WTC11 (cell line): ENCODE data around the gene RADIL.

Experiments used
- CBFB ChIP-seq: sonication (generic); formaldehyde crosslinking; IDR thresholded peaks from 2 replicates; pipeline ENCODE4 v1.8.1; 2022; ENCODE audit warnings: mild to moderate bottlenecking, low read depth, missing genetic modification reagents
- FOXJ3 ChIP-seq: sonication (generic); formaldehyde crosslinking; IDR thresholded peaks from 2 replicates; pipeline ENCODE4 v1.9.0; 2021; ENCODE audit warnings: missing genetic modification reagents, mild to moderate bottlenecking, borderline replicate concordance
- GTF2I ChIP-seq: fragments of 250-450 bp; sonication (Bioruptor Pico); conservative IDR thresholded peaks from 2 replicates; pipeline ENCODE4 v1.4.0; 2021; ENCODE audit warnings: mild to moderate bottlenecking
- TP53 ChIP-seq: sonication (generic); formaldehyde crosslinking; IDR thresholded peaks from 2 replicates; pipeline ENCODE4 v1.8.1; 2023; ENCODE audit warnings: mild to moderate bottlenecking, missing genetic modification reagents
- TF ChIP-seq, protein P1 (sequence below): sonication (generic); formaldehyde crosslinking; IDR thresholded peaks from 2 replicates; pipeline ENCODE4 v1.8.1; 2022; ENCODE audit warnings: low read depth, missing genetic modification reagents, borderline replicate concordance
- TF ChIP-seq, protein P2 (sequence below): fragments of 200-600 bp; IDR thresholded peaks from 2 replicates; pipeline ENCODE4 v1.8.0; 2022; ENCODE audit warnings: antibody characterized with exemption
- TF ChIP-seq, protein P3 (sequence below): sonication (generic); formaldehyde crosslinking; IDR thresholded peaks from 2 replicates; pipeline ENCODE4 v1.8.1; 2023; ENCODE audit warnings: mild to moderate bottlenecking, missing genetic modification reagents
- TF ChIP-seq, protein P4 (sequence below): sonication (generic); formaldehyde crosslinking; IDR thresholded peaks from 2 replicates; pipeline ENCODE4 v1.8.0; 2023; ENCODE audit warnings: missing genetic modification reagents, mild to moderate bottlenecking, borderline replicate concordance
- TF ChIP-seq, protein P5 (sequence below): sonication (generic); formaldehyde crosslinking; IDR thresholded peaks from 2 replicates; pipeline ENCODE4 v1.8.0; 2022; ENCODE audit warnings: mild to moderate bottlenecking, missing genetic modification reagents
- TF ChIP-seq, protein P6 (sequence below): sonication (generic); formaldehyde crosslinking; IDR thresholded peaks from 2 replicates; pipeline ENCODE4 v1.8.1; 2023; ENCODE audit warnings: mild to moderate bottlenecking, missing genetic modification reagents
- TF ChIP-seq, protein P7 (sequence below): sonication (generic); formaldehyde crosslinking; IDR thresholded peaks from 2 replicates; pipeline ENCODE4 v1.8.1; 2023; ENCODE audit warnings: mild to moderate bottlenecking, moderate library complexity, missing genetic modification reagents
- TF ChIP-seq, protein P8 (sequence below): sonication (generic); formaldehyde crosslinking; conservative IDR thresholded peaks from 2 replicates; pipeline ENCODE4 v1.8.1; 2023; ENCODE audit warnings: mild to moderate bottlenecking, low read depth, missing genetic modification reagents, moderate library complexity

DNA sequence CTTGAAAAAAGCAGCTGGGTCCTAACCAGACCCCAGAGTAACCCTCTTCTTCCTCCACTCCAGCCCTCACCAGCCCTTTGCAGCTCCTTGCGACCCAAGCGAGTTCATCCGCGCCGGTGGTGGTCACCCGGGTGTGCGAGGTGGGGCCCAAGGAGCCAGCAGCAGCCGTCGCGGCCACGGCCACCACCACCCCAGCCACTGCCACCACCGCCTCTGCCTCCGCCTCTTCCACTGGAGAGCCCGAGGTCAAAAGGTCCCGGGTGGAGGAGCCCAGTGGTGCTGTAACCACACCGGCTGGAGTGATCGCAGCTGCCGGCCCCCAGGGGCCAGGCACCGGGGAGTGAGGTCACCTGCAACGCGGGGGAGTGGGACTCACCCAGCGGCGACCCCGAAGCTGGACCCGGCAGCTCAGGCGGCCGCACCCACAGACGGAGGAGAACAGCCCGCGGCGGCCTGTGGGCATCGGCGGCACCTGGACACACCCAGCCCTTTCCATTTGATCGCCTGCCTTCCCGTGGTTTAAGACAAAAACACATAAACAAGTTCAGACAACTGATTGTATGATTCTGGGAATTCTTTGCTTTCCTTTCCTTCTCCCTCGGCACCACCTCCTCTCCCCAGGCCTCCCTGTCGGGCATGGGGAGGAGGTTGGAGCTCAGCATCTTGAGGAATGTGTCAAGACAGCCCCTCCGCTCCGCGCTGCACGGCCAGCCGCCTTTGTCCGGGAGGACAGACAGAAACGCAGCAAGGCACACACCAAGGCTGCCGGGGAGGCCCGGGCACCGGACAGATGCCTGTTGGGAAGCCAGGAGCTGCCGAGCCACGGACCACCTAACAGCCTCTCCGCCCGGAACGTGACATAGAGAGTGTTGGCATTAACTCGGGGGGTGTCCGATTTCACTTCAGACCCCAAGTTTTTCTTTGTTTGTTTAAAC is 121.1 kb downstream of the RADIL start:
- TF ChIP-seq GTF2I (CRISPR knock-in tag) (no peak), CBFB (CRISPR knock-in tag) (no peak), FOXJ3 (no peak), TP53 (CRISPR knock-in tag) (no peak)
- TF ChIP-seq, protein P1, sequence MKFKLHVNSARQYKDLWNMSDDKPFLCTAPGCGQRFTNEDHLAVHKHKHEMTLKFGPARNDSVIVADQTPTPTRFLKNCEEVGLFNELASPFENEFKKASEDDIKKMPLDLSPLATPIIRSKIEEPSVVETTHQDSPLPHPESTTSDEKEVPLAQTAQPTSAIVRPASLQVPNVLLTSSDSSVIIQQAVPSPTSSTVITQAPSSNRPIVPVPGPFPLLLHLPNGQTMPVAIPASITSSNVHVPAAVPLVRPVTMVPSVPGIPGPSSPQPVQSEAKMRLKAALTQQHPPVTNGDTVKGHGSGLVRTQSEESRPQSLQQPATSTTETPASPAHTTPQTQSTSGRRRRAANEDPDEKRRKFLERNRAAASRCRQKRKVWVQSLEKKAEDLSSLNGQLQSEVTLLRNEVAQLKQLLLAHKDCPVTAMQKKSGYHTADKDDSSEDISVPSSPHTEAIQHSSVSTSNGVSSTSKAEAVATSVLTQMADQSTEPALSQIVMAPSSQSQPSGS = no peak
- TF ChIP-seq, protein P2, sequence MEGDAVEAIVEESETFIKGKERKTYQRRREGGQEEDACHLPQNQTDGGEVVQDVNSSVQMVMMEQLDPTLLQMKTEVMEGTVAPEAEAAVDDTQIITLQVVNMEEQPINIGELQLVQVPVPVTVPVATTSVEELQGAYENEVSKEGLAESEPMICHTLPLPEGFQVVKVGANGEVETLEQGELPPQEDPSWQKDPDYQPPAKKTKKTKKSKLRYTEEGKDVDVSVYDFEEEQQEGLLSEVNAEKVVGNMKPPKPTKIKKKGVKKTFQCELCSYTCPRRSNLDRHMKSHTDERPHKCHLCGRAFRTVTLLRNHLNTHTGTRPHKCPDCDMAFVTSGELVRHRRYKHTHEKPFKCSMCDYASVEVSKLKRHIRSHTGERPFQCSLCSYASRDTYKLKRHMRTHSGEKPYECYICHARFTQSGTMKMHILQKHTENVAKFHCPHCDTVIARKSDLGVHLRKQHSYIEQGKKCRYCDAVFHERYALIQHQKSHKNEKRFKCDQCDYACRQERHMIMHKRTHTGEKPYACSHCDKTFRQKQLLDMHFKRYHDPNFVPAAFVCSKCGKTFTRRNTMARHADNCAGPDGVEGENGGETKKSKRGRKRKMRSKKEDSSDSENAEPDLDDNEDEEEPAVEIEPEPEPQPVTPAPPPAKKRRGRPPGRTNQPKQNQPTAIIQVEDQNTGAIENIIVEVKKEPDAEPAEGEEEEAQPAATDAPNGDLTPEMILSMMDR = no peak
- TF ChIP-seq, protein P3, sequence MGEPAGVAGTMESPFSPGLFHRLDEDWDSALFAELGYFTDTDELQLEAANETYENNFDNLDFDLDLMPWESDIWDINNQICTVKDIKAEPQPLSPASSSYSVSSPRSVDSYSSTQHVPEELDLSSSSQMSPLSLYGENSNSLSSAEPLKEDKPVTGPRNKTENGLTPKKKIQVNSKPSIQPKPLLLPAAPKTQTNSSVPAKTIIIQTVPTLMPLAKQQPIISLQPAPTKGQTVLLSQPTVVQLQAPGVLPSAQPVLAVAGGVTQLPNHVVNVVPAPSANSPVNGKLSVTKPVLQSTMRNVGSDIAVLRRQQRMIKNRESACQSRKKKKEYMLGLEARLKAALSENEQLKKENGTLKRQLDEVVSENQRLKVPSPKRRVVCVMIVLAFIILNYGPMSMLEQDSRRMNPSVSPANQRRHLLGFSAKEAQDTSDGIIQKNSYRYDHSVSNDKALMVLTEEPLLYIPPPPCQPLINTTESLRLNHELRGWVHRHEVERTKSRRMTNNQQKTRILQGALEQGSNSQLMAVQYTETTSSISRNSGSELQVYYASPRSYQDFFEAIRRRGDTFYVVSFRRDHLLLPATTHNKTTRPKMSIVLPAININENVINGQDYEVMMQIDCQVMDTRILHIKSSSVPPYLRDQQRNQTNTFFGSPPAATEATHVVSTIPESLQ = no peak
- TF ChIP-seq, protein P4, sequence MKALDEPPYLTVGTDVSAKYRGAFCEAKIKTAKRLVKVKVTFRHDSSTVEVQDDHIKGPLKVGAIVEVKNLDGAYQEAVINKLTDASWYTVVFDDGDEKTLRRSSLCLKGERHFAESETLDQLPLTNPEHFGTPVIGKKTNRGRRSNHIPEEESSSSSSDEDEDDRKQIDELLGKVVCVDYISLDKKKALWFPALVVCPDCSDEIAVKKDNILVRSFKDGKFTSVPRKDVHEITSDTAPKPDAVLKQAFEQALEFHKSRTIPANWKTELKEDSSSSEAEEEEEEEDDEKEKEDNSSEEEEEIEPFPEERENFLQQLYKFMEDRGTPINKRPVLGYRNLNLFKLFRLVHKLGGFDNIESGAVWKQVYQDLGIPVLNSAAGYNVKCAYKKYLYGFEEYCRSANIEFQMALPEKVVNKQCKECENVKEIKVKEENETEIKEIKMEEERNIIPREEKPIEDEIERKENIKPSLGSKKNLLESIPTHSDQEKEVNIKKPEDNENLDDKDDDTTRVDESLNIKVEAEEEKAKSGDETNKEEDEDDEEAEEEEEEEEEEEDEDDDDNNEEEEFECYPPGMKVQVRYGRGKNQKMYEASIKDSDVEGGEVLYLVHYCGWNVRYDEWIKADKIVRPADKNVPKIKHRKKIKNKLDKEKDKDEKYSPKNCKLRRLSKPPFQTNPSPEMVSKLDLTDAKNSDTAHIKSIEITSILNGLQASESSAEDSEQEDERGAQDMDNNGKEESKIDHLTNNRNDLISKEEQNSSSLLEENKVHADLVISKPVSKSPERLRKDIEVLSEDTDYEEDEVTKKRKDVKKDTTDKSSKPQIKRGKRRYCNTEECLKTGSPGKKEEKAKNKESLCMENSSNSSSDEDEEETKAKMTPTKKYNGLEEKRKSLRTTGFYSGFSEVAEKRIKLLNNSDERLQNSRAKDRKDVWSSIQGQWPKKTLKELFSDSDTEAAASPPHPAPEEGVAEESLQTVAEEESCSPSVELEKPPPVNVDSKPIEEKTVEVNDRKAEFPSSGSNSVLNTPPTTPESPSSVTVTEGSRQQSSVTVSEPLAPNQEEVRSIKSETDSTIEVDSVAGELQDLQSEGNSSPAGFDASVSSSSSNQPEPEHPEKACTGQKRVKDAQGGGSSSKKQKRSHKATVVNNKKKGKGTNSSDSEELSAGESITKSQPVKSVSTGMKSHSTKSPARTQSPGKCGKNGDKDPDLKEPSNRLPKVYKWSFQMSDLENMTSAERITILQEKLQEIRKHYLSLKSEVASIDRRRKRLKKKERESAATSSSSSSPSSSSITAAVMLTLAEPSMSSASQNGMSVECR (CRISPR knock-in tag) = no peak
- TF ChIP-seq, protein P5, sequence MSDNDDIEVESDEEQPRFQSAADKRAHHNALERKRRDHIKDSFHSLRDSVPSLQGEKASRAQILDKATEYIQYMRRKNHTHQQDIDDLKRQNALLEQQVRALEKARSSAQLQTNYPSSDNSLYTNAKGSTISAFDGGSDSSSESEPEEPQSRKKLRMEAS (CRISPR knock-in tag) = no peak
- TF ChIP-seq, protein P6, sequence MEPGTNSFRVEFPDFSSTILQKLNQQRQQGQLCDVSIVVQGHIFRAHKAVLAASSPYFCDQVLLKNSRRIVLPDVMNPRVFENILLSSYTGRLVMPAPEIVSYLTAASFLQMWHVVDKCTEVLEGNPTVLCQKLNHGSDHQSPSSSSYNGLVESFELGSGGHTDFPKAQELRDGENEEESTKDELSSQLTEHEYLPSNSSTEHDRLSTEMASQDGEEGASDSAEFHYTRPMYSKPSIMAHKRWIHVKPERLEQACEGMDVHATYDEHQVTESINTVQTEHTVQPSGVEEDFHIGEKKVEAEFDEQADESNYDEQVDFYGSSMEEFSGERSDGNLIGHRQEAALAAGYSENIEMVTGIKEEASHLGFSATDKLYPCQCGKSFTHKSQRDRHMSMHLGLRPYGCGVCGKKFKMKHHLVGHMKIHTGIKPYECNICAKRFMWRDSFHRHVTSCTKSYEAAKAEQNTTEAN = no peak
- TF ChIP-seq, protein P7, sequence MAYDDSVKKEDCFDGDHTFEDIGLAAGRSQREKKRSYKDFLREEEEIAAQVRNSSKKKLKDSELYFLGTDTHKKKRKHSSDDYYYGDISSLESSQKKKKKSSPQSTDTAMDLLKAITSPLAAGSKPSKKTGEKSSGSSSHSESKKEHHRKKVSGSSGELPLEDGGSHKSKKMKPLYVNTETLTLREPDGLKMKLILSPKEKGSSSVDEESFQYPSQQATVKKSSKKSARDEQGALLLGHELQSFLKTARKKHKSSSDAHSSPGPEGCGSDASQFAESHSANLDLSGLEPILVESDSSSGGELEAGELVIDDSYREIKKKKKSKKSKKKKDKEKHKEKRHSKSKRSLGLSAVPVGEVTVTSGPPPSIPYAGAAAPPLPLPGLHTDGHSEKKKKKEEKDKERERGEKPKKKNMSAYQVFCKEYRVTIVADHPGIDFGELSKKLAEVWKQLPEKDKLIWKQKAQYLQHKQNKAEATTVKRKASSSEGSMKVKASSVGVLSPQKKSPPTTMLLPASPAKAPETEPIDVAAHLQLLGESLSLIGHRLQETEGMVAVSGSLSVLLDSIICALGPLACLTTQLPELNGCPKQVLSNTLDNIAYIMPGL (CRISPR knock-in tag) = no peak
- TF ChIP-seq, protein P8, sequence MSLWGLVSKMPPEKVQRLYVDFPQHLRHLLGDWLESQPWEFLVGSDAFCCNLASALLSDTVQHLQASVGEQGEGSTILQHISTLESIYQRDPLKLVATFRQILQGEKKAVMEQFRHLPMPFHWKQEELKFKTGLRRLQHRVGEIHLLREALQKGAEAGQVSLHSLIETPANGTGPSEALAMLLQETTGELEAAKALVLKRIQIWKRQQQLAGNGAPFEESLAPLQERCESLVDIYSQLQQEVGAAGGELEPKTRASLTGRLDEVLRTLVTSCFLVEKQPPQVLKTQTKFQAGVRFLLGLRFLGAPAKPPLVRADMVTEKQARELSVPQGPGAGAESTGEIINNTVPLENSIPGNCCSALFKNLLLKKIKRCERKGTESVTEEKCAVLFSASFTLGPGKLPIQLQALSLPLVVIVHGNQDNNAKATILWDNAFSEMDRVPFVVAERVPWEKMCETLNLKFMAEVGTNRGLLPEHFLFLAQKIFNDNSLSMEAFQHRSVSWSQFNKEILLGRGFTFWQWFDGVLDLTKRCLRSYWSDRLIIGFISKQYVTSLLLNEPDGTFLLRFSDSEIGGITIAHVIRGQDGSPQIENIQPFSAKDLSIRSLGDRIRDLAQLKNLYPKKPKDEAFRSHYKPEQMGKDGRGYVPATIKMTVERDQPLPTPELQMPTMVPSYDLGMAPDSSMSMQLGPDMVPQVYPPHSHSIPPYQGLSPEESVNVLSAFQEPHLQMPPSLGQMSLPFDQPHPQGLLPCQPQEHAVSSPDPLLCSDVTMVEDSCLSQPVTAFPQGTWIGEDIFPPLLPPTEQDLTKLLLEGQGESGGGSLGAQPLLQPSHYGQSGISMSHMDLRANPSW (CRISPR knock-in tag) = no peak
